GM12878 (cell line): ENCODE measurements around the gene DYNC2H1. TPM values are rescaled to one million over a fixed set of nuclear protein-coding genes. Genes with fewer than 3 reads are reported as not detected.

Experiments
- ATAC-seq: fragments of 200-7000 bp; cut with Tn5 transposase; 3 replicates; pipeline ENCODE4 v1.9.1; 2020; ENCODE audit warnings: mild to moderate bottlenecking, moderate library complexity
- BruUV-seq: library from RNA; stranded (reverse); fragments of 400-500 nt; replicated peaks from 2 replicates; lab custom pipeline; 2021; lab: Mats Ljungman, UMichigan
- CTCF ChIA-PET: fragments of 300-600 bp; sonication (Branson Sonifier 250); formaldehyde crosslinking; extraction: SDS; loops from one replicate; lab custom pipeline; 2021; ENCODE audit warnings: inconsistent platforms; lab: Yijun Ruan, JAX
- POLR2A ChIA-PET: fragments of 350-600 bp; formaldehyde crosslinking; extraction: SDS; loops from one replicate; lab custom pipeline; 2021; ENCODE audit warnings: inconsistent platforms; lab: Charles Lee
- RAD21 ChIA-PET: fragments of 300-600 bp; sonication (Branson Sonifier 250); formaldehyde crosslinking; loops from one replicate; lab custom pipeline; 2023; ENCODE audit warnings: antibody characterized with exemption; ENCODE audit not compliant: unreplicated experiment; lab: Charles Lee
- SMC1A ChIA-PET: fragments of 300-600 bp; sonication (Branson Sonifier 250); formaldehyde crosslinking; loops from one replicate; lab custom pipeline; 2023; ENCODE audit not compliant: unreplicated experiment, uncharacterized antibody; lab: Charles Lee
- DNase-seq: peaks from one replicate; pipeline ENCODE4 v3.0.0-alpha.2; 2011; ENCODE audit warnings: low read depth, low spot score
- FAIRE-seq: peaks from 3 replicates; lab custom pipeline; 2011; peaks lifted over from hg19 to GRCh38; lab: Jason Lieb, UNC
- H2AFZ ChIP-seq: 2 replicates; pipeline ENCODE4 v1.6.0; 2011; ENCODE audit warnings: low read depth, low read length, control low read depth; ENCODE audit not compliant: control insufficient read depth
- H3K27ac ChIP-seq: 2 replicates; pipeline ENCODE4 v1.5.1; 2011; ENCODE audit warnings: control low read depth; ENCODE audit not compliant: control insufficient read depth, insufficient read depth
- H3K27me3 ChIP-seq, 2 experiments: replicated peaks in 1 of 2; 2 replicates each; pipeline versions ENCODE4 v1.6.0 to v1.6.1; 2011; ENCODE audit warnings: low read length in 1 of 2; ENCODE audit not compliant: control insufficient read depth in 2 of 2, insufficient read depth in 2 of 2
- H3K36me3 ChIP-seq, 2 experiments: 2 replicates each; pipeline ENCODE4 v1.5.1; 2011; ENCODE audit warnings: low read length in 1 of 2; ENCODE audit not compliant: control insufficient read depth in 2 of 2, insufficient read depth in 2 of 2
- H3K4me1 ChIP-seq: 2 replicates; pipeline ENCODE4 v1.6.1; 2011; ENCODE audit warnings: mild to moderate bottlenecking, low read length, moderate library complexity, mixed read lengths; ENCODE audit not compliant: control insufficient read depth, insufficient read depth
- H3K4me2 ChIP-seq: 2 replicates; pipeline ENCODE4 v1.6.0; 2011; ENCODE audit warnings: control low read depth; ENCODE audit not compliant: control insufficient read depth, insufficient read depth
- H3K4me3 ChIP-seq: fragments of 200-600 bp; sonication (generic); 2 replicates; pipeline ENCODE4 v1.5.1; 2016
- H3K79me2 ChIP-seq: 2 replicates; pipeline ENCODE4 v1.6.0; 2011; ENCODE audit warnings: low read length; ENCODE audit not compliant: control insufficient read depth, insufficient read depth
- H3K9ac ChIP-seq: 2 replicates; pipeline ENCODE4 v1.8.0; 2011; ENCODE audit warnings: low read length, control low read depth, mixed read lengths; ENCODE audit not compliant: control insufficient read depth, insufficient read depth
- H3K9me3 ChIP-seq: replicated peaks from 3 replicates; pipeline ENCODE4 v1.5.1; 2011; ENCODE audit warnings: mild to moderate bottlenecking, low read length; ENCODE audit not compliant: control insufficient read depth, insufficient read depth
- H4K20me1 ChIP-seq: 2 replicates; pipeline ENCODE4 v1.6.0; 2011; ENCODE audit not compliant: control insufficient read depth, insufficient read depth
- CHD4 ChIP-seq: fragments of 200-600 bp; sonication (generic); IDR thresholded peaks from 2 replicates; pipeline ENCODE4 v1.6.1; 2016; ENCODE audit warnings: mild to moderate bottlenecking
- EED ChIP-seq: sonication (generic); IDR thresholded peaks from 2 replicates; pipeline ENCODE4 v1.6.1; 2016; ENCODE audit warnings: antibody characterized with exemption, low read depth
- FOS ChIP-seq: IDR thresholded peaks from 3 replicates; pipeline ENCODE4 v1.6.1; 2011; ENCODE audit warnings: borderline replicate concordance; ENCODE audit not compliant: insufficient read length; ENCODE audit errors: extremely low read depth
- IRF4 ChIP-seq: IDR thresholded peaks from 2 replicates; pipeline ENCODE4 v1.6.1; 2011; ENCODE audit warnings: low read depth, low read length
- KAT2A ChIP-seq: conservative IDR thresholded peaks from 2 replicates; pipeline ENCODE4 v1.6.1; 2011; ENCODE audit warnings: low read depth, low read length; ENCODE audit not compliant: control insufficient read depth
- POLR2A ChIP-seq: IDR thresholded peaks from 2 replicates; pipeline ENCODE4 v1.6.1; 2011; ENCODE audit warnings: low read depth, mild to moderate bottlenecking, low read length
- SPI1 ChIP-seq: IDR thresholded peaks from 2 replicates; pipeline ENCODE4 v1.6.1; 2011; ENCODE audit warnings: low read depth, mild to moderate bottlenecking, low read length, moderate library complexity, borderline replicate concordance; ENCODE audit not compliant: insufficient read depth
- ZBED1 ChIP-seq: IDR thresholded peaks from 2 replicates; pipeline ENCODE4 v1.6.1; 2016; ENCODE audit warnings: borderline replicate concordance
- WGBS: methylation state at CpG from one replicate; pipeline ENCODE4 v1.1.6; 2016; ENCODE audit warnings: low lambda C conversion rate; ENCODE audit not compliant: insufficient replicate concordance, insufficient coverage; ENCODE audit errors: missing lambda C conversion rate; 5-methylcytosine and 5-hydroxymethylcytosine counted together
- in situ Hi-C: fragments of 300-500 bp; cut with MboI; formaldehyde crosslinking; loops from 9 replicates; pipeline ENCODE4 v1.14.3; 2018; ENCODE audit warnings: mixed read lengths
- intact Hi-C: fragments of 100-400 bp; cut with micrococcal nuclease; formaldehyde crosslinking; loops from one replicate; pipeline ENCODE4 v1.14.2; 2022; ENCODE audit not compliant: unreplicated experiment
- polyA plus RNA-seq, 11 experiments: library from polyadenylated mRNA; depleted of rRNA in 4 of 11; unstranded in 6 of 11; stranded (reverse) in 5 of 11; fragments of >200 nt; fragmentation: Nextera tagmentation in 4 of 11; fragmentation: Illumina TruSeq in 1 of 11; extraction: Ambion mirVana in 4 of 11; extraction: Trizol in 1 of 11; gene quantifications; 1 replicate in 1 of 11; 2 replicates in 10 of 11; pipeline versions ENCODE4 v1.2.1 to v1.2.3, GENCODE V29; 2011 to 2016; ENCODE audit warnings: inconsistent platforms in 2 of 11, missing spikeins in 2 of 11, low read depth in 1 of 11
- total RNA-seq, 4 experiments: library from RNA; depleted of rRNA in 3 of 4; stranded (reverse); fragments of >200 nt in 3 of 4; fragmentation: Illumina TruSeq in 1 of 4; extraction: Trizol in 1 of 4; gene quantifications; 2 replicates each; pipeline versions ENCODE4 v1.2.1 to v1.2.3, GENCODE V29; 2013 to 2021
- TF ChIP-seq, protein P1 (sequence below): IDR thresholded peaks from 2 replicates; pipeline ENCODE4 v1.6.1; 2011; ENCODE audit warnings: mild to moderate bottlenecking, low read depth, low read length, moderate library complexity; ENCODE audit not compliant: insufficient replicate concordance

The DYNC2H1 gene
- total and polyA plus RNA-seq, 10 of the 15 experiments (the other 5 are each of a cell fraction or from before 2014, with no cell fraction given), result 0.12 to 3.9 (median 0.23) TPM; not detected in 2

DNA sequence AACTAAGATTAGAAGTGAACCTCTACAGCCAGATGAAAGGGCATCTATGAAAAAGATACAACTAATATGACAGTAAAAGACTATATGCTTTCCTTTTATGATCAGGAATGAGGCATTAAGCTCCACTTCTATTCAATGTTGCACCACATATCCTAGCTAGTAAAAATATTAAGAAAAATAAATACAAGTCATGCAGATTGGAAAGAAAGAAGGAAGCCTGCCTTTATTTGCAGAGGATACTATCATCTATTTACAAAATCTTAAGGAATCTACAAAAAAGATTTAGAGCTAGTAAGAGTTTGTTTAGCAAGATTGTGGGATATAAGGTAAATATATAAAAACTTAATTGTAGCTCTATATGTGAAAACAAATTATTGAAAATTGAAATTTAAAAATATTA is 308.8 kb downstream of the DYNC2H1 start (continued):
- TF ChIP-seq FOS (no peak), SPI1 (no peak), POLR2A (no peak), EED (no peak), IRF4 (no peak), KAT2A (no peak)

DNA sequence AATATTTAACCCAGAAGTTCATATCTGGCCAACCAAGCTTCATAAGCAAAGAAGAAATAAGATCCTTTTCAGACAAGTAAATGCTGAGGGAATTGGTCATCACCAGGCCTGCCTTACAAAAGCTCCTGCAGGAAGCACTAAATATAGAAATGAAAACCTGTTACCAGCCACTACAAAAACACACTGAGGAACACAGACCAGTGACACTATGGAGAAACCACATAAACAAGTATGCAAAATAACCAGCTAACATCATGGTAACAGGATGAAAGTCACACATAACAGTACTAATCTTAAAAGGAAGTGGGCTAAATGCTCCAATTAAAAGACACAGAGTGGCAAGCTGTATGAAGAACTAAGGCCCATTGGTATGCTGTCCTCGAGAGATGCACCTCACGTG is 311.4 kb downstream of the DYNC2H1 start:
- 4% methylated on average over 2 of the region's 2 CpGs for WGBS
- H3K4me2 ChIP-seq, result no peak overlapping the region
- no peaks in the 10 kb centered on the region for H3K79me2 ChIP-seq
- no peak overlapping the region for H3K27ac ChIP-seq
- ChIA-PET POLR2A (no interaction called here), CTCF (no interaction called here), RAD21 (no interaction called here), SMC1A (no interaction called here)
- no peaks in the 10 kb centered on the region for H3K27me3 ChIP-seq
- no TSS peak for BruUV-seq
- no peak overlapping the region for H2AFZ ChIP-seq
- no peaks in the 10 kb centered on the region for H3K4me1 ChIP-seq
- H3K36me3 ChIP-seq, result no peaks in the 10 kb centered on the region
- in situ Hi-C loops, result no loop called here
- no peak for DNase-seq
- intact Hi-C loops, result no loop called here
- ATAC-seq, result no peak
- TF ChIP-seq ZBED1 (no peak), CHD4 (no peak)
- TF ChIP-seq, protein P1, sequence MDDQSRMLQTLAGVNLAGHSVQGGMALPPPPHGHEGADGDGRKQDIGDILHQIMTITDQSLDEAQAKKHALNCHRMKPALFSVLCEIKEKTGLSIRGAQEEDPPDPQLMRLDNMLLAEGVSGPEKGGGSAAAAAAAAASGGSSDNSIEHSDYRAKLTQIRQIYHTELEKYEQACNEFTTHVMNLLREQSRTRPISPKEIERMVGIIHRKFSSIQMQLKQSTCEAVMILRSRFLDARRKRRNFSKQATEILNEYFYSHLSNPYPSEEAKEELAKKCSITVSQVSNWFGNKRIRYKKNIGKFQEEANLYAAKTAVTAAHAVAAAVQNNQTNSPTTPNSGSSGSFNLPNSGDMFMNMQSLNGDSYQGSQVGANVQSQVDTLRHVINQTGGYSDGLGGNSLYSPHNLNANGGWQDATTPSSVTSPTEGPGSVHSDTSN, result no peak
- no peak overlapping the region for H3K4me3 ChIP-seq
- no peaks in the 10 kb centered on the region for H4K20me1 ChIP-seq
- H3K9ac ChIP-seq, result no peak overlapping the region
- no peaks in the 10 kb centered on the region for H3K9me3 ChIP-seq
- no peak for FAIRE-seq
